Loucy (cell line): Measurements from ENCODE around the gene KLHL41.
"Not testable (repeated sequence)": the region's sequence is repeated elsewhere in the genome, so short reads cannot be mapped to it uniquely, and the experiment has no call there.

Experiments used
- H2AFZ ChIP-seq: fragments of 200-600 bp; sonication (generic); 2 replicates; pipeline ENCODE4 v1.6.0; 2016; ENCODE audit warnings: antibody characterized with exemption, mild to moderate bottlenecking, low read length, moderate library complexity
- H3F3A ChIP-seq: fragments of 200-600 bp; 2 replicates; pipeline ENCODE4 v1.6.0; 2016; ENCODE audit warnings: antibody characterized with exemption, low read depth, mild to moderate bottlenecking
- H3K27me3 ChIP-seq: fragments of 200-600 bp; sonication (generic); 2 replicates; pipeline ENCODE4 v1.6.1; 2014; ENCODE audit warnings: low read length, mild to moderate bottlenecking; ENCODE audit not compliant: insufficient read depth, poor library complexity, severe bottlenecking
- H3K36me3 ChIP-seq: fragments of 200-600 bp; sonication (generic); 2 replicates; pipeline ENCODE4 v1.6.1; 2016; ENCODE audit warnings: low read length; ENCODE audit not compliant: insufficient read depth
- H3K4me1 ChIP-seq: fragments of 200-600 bp; sonication (generic); 2 replicates; pipeline ENCODE4 v1.5.1; 2014; ENCODE audit warnings: low read length, mild to moderate bottlenecking; ENCODE audit not compliant: insufficient read depth, poor library complexity, severe bottlenecking
- H3K4me2 ChIP-seq: fragments of 200-600 bp; sonication (generic); 2 replicates; pipeline ENCODE4 v1.6.0; 2014; ENCODE audit warnings: antibody characterized with exemption, low read length, low read depth, mild to moderate bottlenecking; ENCODE audit not compliant: poor library complexity, severe bottlenecking
- H3K4me3 ChIP-seq: fragments of 200-600 bp; sonication (generic); 2 replicates; pipeline ENCODE4 v1.5.1; 2014; ENCODE audit warnings: low read length, mild to moderate bottlenecking, mixed read lengths; ENCODE audit not compliant: poor library complexity, severe bottlenecking
- H3K79me2 ChIP-seq: fragments of 200-600 bp; sonication (generic); 2 replicates; pipeline ENCODE4 v1.6.1; 2014; ENCODE audit warnings: low read length; ENCODE audit not compliant: insufficient read depth
- H3K9ac ChIP-seq: fragments of 200-600 bp; sonication (generic); 2 replicates; pipeline ENCODE4 v1.6.0; 2014; ENCODE audit warnings: mild to moderate bottlenecking, low read depth, low read length, moderate library complexity; ENCODE audit not compliant: poor library complexity, severe bottlenecking
- H3K9me2 ChIP-seq: fragments of 200-600 bp; sonication (generic); replicated peaks from 2 replicates; pipeline ENCODE4 v1.6.1; 2016; ENCODE audit warnings: low read depth, low read length, mixed read lengths
- H3K9me3 ChIP-seq: fragments of 200-600 bp; sonication (generic); 2 replicates; pipeline ENCODE4 v1.6.1; 2014; ENCODE audit warnings: mild to moderate bottlenecking, antibody characterized with exemption, low read length, low read depth; ENCODE audit not compliant: insufficient read depth
- H4K20me1 ChIP-seq: fragments of 200-600 bp; sonication (generic); 2 replicates; pipeline ENCODE4 v1.6.0; 2014; ENCODE audit warnings: antibody characterized with exemption, low read length, mild to moderate bottlenecking; ENCODE audit not compliant: insufficient read depth, poor library complexity, severe bottlenecking
- CTCF ChIP-seq: fragments of 200-600 bp; sonication (generic); conservative IDR thresholded peaks from 2 replicates; pipeline ENCODE4 v1.5.1; 2014; ENCODE audit warnings: mild to moderate bottlenecking, antibody characterized with exemption, low read length
- EZH2phosphoT487 ChIP-seq: fragments of 200-600 bp; IDR thresholded peaks from 2 replicates; pipeline ENCODE4 v1.6.1; 2018; ENCODE audit warnings: antibody characterized with exemption, mild to moderate bottlenecking, moderate library complexity, borderline replicate concordance

The KLHL41 gene

GRCh38 chr2:169562519-169562918 is 53.0 kb downstream of the KLHL41 start:
- no peaks in the 10 kb centered on the region for H3K79me2 ChIP-seq
- peaks cover 1% of the 10 kb centered on the region for H4K20me1 ChIP-seq
- H3K4me3 ChIP-seq = no peak overlapping the region
- H2AFZ ChIP-seq = no peak overlapping the region
- H3K27me3 ChIP-seq = no peaks in the 10 kb centered on the region
- TF ChIP-seq CTCF = no peak
- TF ChIP-seq EZH2phosphoT487 = no peak
- H3F3A ChIP-seq = peaks cover 2% of the 10 kb centered on the region; the same call in 1 of the 2 replicates
- no peaks in the 10 kb centered on the region for H3K9me2 ChIP-seq
- no peak overlapping the region for H3K4me2 ChIP-seq
- no peaks in the 10 kb centered on the region for H3K4me1 ChIP-seq
- no peaks in the 10 kb centered on the region for H3K9me3 ChIP-seq
- no peaks in the 10 kb centered on the region for H3K36me3 ChIP-seq
- H3K9ac ChIP-seq = no peak overlapping the region

GRCh38 chr2:169565686-169566085 is 56.2 kb downstream of the KLHL41 start:
- Histone ChIP-seq H3K9me3 (no peaks in the 10 kb centered on the region), H3K9me2 (no peaks in the 10 kb centered on the region), H3K79me2 (peaks cover 20% of the 10 kb centered on the region), H3K4me1 (peaks cover 16% of the 10 kb centered on the region), H3K27me3 (no peaks in the 10 kb centered on the region), H3K4me2 (no peak overlapping the region), H3K36me3 (no peaks in the 10 kb centered on the region), H3F3A (no peaks in the 10 kb centered on the region; the same call in 1 of the 2 replicates), H3K9ac (no peak overlapping the region), H3K4me3 (no peak overlapping the region), H4K20me1 (peaks cover 8% of the 10 kb centered on the region), H2AFZ (no peak overlapping the region)
- TF ChIP-seq EZH2phosphoT487 (no peak), CTCF (no peak)

DNA sequence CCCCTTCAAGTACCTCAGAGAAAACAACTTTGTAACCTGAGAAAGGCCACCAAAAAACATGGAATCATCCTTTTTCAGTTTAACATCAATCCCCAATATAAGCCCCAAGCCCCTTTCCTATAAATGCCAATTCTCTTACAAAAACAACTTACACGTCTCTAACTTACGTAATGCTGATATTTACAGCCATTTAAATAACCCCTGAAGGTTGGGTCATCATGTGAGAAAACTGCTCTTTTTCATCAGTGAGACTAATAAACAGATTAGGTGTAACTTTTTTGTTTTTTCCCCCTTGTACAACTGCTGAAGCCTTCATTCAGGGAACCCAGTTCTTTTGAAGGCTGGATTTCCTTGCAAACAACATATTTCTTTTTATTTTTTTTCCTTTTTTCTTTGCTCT is 60.4 kb downstream of the KLHL41 start:
- H3K4me1 ChIP-seq = peaks cover 33% of the 10 kb centered on the region
- no peaks in the 10 kb centered on the region for H3K9me2 ChIP-seq
- H3K9ac ChIP-seq = peak overlapping the region; percentile 37
- no peaks in the 10 kb centered on the region for H3K9me3 ChIP-seq
- peaks cover 46% of the 10 kb centered on the region for H3K79me2 ChIP-seq
- TF ChIP-seq CTCF = no peak
- TF ChIP-seq EZH2phosphoT487 = no peak
- H3F3A ChIP-seq = no peaks in the 10 kb centered on the region
- H4K20me1 ChIP-seq = peaks cover 23% of the 10 kb centered on the region
- peak overlapping the region; percentile 88 for H3K4me3 ChIP-seq
- peak overlapping the region; percentile 62 for H3K4me2 ChIP-seq
- no peaks in the 10 kb centered on the region for H3K27me3 ChIP-seq
- no peak overlapping the region for H2AFZ ChIP-seq
- H3K36me3 ChIP-seq = no peaks in the 10 kb centered on the region

DNA sequence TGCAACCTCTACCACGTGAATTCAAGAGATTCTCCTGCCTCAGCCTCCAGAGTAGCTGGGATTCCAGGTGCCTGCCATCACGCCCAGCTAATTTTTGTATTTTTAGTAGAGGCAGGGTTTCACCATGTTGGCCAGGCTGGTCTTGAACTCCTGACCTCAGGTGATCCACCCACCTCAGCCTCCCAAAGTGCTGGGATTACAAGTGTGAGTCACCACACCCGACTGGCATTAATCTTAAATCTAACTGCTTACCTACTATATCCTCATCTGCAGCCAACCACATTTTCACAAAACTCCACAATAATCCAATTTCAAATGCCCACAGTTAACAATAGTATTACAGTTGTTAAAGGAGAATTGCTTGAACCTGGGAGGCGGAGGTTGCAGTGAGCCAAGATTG is 61.2 kb downstream of the KLHL41 start:
- Histone ChIP-seq H3K4me2 (peak overlapping the region; percentile 62), H3K4me1 (peaks cover 33% of the 10 kb centered on the region), H4K20me1 (peaks cover 23% of the 10 kb centered on the region), H3K4me3 (peak overlapping the region; percentile 88), H3K9ac (peak overlapping the region; percentile 37), H3K79me2 (peaks cover 46% of the 10 kb centered on the region)
- H3F3A ChIP-seq, H3K36me3 ChIP-seq, H3K27me3 ChIP-seq, H2AFZ ChIP-seq, H3K9me2 ChIP-seq, H3K9me3 ChIP-seq: not testable (repeated sequence)
